Stimulated activated CD4-positive, alpha-beta T cell treated with anti-CD3 and anti-CD28 coated beads, Interleukin-4, amount 100 ng/mL, for 24 hours (primary cell): ENCODE results near the gene PLK3.
A peak's percentile ranks its signal among the peaks of the same experiment; 100 is the strongest.
"Not testable (repeated sequence)": the region's sequence is repeated elsewhere in the genome, so short reads cannot be mapped to it uniquely, and the experiment has no call there.

ENCODE experiments used
- DNase-seq: peaks from one replicate; pipeline ENCODE4 v3.0.0-alpha.2; 2020

The PLK3 gene

GRCh38 chr1:44810101-44810761, 10.1 kb downstream of the PLK3 start:
- DNase-seq: peak; percentile 54

DNA sequence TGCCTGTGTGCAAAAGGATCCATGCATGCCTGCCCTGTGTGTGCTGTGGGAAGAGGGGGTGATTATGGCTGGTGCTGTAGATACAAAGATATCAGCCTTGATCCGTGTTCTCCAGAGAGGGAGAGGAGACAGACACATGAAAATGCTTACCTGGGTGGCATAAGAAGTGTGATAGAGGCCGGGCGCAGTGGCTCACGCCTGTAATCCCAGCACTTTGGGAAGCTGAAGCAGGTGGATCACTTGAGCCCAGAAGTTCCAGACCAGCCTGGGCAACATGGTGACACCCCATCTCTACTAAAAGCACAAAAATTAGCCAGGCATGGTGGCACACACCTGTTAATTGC, 10.6 kb downstream of the PLK3 start:
- not testable (repeated sequence) for DNase-seq

DNA sequence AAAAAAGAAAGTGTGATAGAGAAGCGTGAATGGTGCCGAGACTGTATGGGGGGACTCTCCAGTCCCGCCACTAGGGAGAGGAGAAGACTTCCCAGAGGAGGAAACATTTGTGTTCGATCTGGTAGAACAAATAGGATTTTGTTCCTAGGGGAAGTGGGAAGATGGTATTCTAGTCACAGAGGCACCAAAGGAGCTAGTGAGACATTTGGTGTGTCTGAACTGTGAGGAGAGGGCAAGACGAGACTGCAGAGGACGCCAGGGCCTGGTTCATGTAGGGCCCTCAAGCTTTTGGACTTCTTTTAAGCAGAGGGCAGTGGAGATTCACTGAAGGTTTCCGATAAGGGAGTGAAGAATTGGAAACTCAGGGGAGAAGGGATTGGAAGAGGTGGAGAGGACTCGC, 11.1 kb downstream of the PLK3 start:
- DNase-seq: no peak

GRCh38 chr1:44812822-44813543, 12.8 kb downstream of the PLK3 start:
- no peak for DNase-seq

GRCh38 chr1:44815926-44816325, 15.7 kb downstream of the PLK3 start:
- DNase-seq: not testable (repeated sequence)

DNA sequence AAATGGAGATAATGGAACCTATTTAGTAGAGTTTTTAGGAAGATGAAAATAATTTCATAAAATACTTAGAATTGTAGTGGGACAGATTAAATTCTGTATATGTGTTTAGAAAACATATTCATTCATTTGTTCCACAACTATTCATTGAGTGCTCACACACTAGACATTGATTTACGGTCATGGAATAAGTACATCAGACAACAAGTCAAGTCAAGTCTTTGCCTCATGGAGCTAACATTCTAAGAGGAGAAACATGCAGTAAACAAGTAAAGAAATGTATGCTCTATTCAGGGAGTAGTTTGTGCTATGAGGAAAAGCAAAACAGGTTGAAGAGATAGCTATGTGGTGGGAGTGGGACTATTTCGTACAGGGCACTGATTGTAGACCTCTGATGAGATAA, 17.1 kb downstream of the PLK3 start:
- no peak for DNase-seq

GRCh38 chr1:44817771-44818495, 17.8 kb downstream of the PLK3 start:
- no peak for DNase-seq

GRCh38 chr1:44819196-44819607, 19.0 kb downstream of the PLK3 start:
- DNase-seq: no peak

DNA sequence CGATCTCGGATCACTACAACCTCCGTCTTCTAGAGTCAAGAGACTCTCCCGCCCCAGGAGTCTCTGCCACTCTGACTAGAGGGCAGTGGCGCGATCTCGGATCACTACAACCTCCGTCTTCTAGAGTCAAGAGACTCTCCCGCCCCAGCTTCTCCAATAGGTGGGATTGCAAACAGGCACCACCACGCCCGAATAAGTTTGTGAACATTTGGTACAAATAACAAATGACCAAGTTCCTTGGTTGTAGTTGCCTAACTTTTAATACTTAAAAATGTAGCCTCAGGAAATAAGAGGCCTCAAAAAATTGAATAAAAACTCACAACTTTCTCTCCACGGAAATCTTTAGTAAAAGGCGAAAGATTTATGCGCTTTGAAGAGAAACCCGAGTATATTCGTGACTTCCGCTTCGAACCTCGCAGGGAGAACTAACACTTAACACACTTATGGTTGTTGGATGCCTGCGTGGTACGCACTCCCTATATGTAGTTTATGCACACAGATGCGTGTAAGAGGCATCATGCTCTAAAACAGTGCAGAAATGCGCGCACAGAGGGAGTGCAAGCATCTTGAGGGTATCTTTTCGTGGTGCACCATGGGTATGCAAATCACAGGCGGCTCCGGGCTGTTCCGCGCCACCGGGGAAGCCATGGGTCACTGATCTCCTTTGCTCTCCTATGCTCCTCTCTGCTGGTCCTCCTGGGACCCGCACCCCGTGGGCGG, 19.6 kb downstream of the PLK3 start:
- peak; percentile 89 for DNase-seq

GRCh38 chr1:44820328-44821239, 20.4 kb downstream of the PLK3 start:
- no peak for DNase-seq

GRCh38 chr1:44821240-44821715, 21.1 kb downstream of the PLK3 start:
- no peak for DNase-seq

DNA sequence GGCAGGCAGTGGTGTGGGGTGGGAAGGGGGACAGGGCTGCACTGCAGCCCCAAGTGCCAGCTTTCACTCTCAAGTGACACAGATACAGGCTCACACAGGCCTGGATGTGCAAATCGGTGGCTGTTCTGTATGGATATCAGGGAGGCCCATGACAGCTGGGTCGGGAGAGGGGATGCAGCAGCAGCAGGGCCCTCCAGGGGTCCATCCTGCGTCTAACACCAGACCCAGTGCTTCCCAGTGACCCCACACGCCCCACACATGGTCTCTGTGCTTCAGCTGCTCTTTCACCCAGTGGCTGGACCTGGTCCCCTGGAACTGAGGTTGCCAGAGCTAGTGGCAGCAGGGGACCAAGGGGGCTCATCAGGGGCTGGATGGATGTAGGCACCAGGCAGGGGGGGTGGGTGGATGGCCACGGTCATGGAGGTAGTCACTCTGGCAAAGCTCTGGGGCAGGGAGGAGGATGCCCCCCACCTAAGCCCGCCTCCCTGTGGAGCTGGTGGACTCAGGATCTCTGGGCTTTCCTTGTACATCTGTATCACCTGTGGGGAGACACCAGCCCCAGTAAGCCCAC, 22.0 kb downstream of the PLK3 start:
- DNase-seq: no peak

GRCh38 chr1:44822981-44823451, 22.8 kb downstream of the PLK3 start:
- DNase-seq: no peak

DNA sequence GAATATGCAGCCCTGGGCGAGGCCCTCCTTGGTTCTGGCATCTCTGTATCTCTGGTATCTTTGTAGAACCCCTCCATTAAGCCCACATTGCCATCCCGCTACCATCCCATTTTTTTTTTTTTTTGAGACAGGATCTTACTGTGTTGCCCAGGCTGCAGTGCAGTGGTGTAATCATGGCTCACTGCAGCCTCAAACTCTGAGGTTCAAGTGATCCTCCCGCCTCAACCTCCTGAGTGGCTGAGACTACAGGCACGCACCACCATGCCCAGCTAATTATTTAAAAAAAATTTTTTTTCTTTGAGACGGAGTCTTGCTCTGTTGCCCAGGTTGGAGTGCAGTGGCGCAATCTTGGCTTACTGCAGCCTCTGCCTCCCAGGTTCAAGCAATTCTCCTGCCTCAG, 24.2 kb downstream of the PLK3 start:
- not testable (repeated sequence) for DNase-seq

- no peak for DNase-seq
Measured at GRCh38 chr1:44826375-44827196, 26.4 kb downstream of the PLK3 start.

GRCh38 chr1:44827197-44828002, 27.2 kb downstream of the PLK3 start:
- no peak for DNase-seq

GRCh38 chr1:44828003-44828651, 27.9 kb downstream of the PLK3 start:
- DNase-seq: no peak

DNA sequence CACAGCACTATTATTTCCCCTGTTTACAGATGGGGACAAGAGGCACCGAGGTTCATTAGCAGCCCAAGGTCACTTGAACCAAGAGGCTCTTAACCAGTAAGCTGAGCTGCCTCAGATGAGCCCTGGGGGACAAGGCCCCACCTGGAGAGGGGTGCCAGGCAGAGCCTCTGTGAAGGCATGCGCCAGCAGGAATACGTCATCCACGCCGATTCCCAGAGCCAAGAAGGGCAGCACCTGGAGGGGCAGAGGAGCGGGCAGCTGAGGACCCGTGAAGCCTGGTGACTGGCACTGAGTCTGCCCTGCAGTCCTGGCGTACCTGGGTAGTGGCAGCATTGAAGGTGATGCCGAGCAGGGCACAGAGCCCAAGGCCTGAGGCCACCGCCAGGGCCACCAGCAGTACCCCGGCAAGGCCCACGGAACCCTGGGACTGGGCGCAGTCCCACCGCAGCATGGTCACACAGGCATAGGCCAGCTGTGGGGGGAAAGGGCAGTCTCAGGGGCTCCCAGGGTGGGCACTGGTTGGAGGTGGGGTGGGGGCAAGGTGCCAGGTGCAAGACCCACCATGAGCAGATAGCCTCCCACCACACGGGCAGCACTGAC, 28.8 kb downstream of the PLK3 start:
- DNase-seq: no peak
